ENCODE data around the gene LCN10.

Gene LCN10

DNA sequence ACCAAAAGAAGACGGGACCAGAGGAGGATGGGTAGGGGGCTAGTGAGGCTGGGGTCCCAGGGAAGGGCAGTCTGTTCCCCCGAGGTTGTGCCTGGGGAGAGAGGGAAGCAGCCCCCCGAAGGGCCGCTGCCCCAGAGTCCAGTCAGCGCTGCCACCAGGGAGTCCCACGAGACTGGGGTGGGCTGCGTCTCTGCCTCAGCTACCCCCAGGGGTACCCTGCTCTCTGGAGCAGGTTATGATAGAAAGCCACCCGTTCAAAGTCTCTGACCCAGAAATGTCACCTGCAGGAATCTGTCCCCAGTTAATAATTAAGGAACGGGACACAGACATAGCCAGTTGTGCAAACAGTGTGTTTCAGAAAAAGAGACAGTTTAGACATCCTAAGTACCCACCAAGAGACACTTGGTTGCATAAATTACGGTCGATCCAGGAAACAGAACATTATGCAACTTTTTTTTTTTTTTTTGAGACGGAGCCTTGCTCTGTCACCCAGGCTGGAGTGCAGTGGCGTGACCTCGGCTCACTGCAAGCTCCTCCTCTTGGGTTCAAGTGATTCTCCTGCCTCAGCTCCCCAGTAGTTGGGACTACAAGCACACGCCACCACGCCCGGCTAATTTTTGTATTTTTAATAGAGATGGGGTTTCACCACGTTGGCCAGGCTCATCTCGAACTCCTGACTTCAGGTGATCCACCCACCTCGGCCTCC lies 44.8 kb downstream of the LCN10 start:
- DNase-seq: no peak

DNA sequence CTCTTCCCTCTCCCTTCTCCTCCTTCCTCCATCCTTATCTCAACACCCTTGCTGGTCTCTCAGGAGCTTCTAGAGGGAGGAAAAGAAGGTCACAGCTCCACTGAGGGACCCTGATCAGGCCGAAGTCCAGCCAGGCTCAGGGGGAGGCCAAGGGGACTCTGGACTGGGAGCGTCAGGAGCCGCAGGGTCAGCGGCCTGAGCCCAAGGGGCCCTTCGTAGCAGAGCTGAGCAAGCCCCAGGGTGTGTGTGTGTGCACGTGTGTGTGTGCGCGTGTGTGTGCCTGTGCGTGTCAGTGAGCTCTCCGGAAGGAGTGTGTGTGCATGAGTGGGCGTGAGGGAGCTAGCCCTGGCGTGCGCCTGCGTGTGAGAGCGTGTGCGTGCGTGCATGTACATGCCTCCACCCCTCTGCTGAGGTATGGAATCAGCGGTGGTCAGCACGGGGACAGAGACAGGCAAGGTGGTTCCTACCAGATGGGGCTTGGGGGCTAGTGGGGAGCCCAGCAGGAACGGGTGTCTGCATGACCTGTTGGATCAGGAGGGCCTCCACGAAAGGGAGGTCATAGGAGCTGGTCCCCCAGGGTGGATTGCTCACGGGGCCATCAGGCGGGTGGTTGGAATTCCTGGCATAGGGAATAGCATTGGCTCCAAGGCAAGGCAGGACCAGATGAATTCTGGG lies 45.5 kb downstream of the LCN10 start:
- peak in 1 of 3 experiments; percentile 21 for DNase-seq

DNA sequence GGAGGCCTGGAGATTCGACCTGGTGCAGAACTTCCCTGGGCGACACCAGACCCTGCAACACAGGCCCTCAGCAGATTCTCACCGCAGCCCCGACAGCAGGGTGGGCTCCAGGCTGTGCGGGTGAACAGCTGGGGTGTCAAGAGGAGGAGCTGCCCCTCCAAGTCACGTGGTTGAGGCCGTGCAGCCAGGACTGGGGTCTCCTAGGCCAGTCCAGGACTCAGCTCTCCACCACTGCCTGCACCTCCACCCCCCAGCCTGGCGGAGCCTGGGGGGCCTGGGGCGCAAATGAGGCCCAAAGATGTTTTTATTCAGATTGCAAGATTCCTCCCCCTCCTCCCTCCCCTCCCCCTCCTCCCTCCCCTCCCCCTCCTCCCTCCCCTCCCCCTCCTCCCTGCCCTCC lies 46.2 kb downstream of the LCN10 start:
- no peak for DNase-seq

DNA sequence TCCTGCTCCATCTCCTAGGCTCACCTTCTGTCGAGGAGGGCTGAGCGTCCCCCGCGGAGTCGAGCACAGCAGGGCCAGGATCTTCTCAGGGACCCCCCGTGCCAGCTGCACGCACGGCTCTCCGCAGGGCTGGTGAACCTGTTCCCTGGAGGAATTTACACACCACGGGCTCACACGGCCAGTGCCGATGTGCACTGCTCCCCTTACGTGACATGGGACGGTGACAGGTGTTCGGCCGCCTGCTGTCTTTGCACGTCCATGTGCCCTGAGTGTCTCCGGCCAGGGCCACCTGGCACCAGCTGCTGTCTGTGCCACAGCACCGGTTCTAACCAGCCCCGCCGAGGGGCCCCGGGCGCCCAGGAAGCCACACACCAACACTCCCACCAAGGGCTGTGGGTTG lies 46.8 kb downstream of the LCN10 start:
- DNase-seq: peak in 2 of 3 experiments; percentile 87 to 93

DNA sequence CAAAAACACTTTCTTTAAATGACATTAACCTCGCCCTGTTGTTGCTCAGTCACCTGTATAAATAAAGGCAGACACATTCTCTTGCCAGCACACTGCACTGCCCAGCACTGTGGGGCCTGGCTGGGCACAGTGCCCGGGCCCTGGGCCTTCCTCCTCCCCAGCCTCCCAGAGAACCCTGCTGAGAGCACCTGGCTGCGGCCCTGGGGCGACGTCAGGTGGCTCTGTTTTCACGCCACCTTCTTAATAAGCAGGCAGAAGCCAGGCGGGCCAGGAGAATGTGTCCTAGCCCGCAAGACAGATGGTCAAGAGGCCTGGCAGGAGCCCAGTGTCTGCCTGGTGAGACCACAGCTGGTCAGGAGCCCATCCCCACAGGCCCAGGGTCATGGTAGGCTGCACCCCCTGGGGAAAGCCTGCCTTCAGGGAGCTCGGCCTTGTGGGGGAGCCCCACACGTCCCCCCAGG lies 47.3 kb downstream of the LCN10 start:
- DNase-seq: peak; percentile 39 to 98 (median 94)

DNA sequence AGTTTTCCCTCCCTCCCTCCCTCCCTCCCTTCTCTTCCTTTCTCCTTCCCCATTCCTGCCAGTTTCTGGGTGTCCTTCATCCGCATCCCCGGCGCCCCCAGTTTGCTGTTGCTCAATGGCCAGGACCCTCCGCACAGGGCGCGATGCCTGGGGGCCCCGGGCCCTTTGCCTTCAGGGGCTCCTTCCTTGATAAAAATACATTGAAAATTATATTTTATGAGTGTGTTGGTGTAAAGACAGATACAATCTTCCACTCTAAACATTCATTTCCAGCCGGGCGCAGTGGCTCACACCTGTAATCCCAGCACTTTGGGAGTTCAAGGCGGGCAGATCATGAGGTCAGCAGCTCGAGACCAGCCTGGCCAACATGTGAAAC lies 47.9 kb downstream of the LCN10 start:
- no peak for DNase-seq

DNA sequence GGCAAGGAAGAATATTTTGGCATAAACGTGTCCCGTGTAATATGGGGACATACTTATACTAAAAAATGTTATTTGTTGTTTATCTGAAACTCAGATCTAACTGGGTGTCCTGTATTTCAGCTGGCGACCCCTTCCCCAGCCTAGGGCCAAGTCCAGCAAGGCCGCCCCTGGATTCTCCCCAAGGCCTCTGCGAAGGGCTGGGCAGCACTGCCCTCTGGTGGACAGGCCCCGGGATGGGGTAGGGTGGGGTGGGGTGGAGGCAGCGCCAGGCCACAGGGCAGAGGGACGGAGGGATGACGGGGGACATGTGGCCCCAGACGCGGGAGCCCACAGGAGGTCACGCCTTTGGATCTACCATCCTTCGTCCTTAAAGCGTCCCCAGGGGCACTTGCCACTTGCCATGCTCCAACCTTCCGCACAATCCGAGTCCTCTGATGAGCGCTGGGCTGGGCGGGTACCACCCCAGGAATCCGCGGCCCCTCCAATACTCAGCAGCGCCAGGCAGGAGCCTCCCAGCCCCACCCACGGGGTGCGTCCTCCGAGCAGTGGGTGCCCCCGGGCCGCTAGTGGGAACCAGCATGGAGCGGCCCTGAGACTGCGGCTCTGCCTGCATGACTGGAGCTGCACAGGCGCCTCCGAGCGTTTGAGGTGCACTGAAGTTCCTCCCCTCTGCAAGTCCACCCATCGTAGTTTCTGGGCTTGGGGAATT lies 48.4 kb downstream of the LCN10 start:
- DNase-seq: peak; percentile 12 to 64 (median 60)

DNA sequence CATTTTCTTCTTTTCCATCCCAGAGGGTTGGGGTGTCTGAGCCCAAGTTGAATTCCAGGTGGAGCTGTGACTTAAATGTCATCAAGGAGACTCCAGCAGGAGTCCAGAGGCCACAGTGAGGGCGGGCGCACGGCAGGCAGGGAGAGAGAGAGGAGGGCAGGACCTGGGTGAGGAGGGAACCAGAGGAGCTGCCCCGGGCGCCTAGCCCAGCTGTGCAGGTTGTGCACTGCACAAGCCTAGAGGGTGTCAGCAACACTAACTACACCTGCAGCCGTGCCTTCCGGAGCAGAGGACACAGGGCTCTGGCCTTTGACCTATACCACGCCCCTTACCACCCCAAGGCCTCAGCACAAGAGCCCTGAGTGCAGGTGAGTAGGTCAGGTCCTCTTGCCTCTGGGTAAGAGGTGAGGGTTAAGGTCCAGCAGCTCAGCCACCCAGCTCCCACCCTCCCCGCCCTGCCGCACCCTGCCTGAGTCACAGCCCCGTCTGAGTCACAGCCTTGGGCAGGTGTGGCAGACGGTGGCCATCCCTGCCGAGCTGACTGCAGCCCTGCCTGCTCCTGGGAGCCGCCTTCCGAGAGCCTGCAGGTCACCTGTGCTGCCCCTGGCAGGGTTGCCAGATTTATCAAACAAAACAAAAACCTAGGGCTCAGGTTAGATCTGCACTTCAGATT lies 49.1 kb downstream of the LCN10 start:
- peak in 2 of 3 experiments; percentile 60 to 64 for DNase-seq

DNA sequence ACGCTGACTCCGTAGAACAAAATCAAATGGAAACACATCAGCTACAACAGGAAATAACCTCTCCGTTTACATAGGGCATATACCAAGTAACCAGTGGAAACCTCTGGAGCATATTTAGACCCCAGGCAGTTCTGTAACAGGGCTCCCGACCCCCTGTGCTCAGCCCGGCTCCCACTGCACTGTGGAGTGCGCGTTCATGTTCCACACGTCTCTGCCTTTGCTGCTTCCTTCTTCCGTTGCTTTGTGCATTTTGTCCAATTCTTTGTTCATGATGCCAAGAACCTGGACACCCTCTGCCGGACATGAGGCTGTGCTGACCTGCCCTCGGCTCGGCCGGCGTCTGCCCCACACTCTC lies 49.6 kb downstream of the LCN10 start:
- no peak for DNase-seq

DNA sequence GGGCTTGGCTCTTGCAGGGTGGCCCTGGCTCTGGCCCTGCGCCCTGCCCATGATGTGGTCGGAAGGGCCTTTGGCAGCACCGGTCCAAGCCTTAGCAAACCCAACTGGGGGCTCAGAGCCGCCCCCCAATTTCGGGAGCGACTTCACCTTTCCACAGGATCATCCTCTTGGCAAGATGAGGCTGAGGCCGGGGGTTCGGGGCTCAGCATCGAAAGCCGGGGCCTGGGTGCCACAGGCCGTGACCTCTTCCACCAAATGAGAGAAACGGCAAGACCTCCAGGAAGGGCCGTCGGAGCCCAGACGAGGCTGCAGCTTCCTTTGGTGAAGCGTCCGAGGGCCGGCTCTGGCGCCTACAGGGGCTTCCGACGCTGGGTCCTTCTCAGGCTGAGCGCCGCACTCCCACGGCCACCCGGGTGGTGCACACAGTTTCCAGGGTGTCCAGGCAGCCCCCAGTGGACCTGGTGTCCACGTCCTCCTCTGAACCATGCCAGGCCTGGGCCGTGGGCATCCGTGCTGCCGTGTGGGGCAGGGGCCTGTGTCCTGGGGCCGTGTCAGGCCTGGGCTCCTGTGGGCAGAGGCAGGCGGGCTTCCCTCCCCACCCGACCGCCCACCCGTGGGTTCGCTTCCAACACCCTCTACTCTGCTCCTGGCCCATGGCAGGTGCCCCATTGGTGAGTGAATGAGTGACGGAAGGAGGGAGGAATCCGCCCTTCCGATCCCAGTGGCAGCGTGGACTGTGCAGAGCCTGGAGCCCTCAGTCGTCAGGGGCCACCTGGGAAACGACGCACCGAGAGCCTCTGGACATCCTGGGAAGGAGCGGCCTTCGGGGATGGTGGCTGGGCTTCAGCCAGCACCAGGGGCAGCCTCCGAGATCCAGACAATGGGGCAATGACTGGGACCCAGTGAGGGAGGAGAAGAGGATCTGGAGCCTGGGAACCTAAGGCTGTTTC lies 50.3 kb downstream of the LCN10 start:
- DNase-seq: no peak

DNA sequence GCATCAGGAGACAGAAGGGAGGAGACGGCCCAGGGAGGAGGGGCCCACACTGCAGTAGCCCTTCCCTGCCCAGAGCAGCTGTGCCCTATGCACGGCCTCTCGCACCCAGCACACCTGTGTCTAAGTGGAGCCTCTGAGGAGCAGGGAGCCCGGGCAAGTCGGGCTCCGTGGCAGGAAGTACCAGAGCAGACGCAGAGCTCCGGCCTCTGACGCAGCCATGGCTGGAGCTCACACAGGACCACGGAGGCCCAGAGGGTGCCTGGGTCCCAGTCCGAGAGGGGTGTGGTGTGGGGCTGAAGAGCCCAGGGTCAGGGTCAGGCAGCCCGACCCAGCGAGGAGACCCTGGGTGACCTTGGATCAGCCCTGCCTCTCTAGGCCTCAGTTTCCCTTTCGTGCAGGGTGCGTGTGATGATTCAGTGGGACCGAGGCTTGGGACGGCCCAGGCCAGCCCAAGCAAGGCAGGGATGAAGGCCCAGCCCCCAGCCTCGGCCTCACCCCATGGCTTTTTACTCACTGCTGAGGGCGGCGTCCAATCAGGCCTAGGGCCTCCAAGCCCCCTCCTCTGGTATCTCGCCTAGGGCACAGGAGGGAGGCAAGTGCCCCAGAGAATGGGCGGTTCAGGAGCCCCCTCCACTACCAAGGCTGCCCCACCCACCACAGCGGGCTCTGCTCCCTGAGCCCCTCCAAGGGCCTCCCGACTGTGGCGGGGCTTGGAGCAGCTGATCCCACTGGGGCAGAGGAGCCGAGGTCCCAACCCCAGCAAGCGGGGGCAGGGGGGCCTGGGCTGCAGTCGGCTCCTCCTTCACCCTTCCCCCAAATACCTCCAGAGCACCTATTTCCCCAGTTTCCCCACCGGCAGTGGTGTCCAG lies 51.2 kb downstream of the LCN10 start:
- DNase-seq: no peak

DNA sequence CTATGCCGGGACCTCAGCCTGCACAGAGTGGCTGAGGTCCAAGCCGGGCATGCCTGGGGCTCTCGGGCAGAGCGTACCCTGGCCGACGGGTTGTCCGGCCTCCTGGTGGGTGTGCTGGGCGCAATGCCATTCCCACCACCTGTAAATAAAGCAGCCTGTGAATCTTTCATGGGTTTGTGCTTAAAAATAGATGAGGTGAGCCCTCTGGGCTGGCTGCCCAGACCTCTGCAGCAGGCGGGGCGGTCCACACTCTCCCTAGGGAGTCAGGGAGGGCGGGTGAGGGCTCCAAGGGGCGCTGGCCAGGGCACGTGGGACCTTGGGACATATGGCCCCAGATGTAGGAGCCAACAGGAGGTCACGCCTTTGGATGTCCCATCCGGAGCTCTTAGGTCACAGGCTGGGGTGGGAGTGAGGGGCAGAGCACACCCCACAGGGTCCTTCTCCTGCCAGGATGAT lies 51.9 kb downstream of the LCN10 start:
- no peak for DNase-seq

DNA sequence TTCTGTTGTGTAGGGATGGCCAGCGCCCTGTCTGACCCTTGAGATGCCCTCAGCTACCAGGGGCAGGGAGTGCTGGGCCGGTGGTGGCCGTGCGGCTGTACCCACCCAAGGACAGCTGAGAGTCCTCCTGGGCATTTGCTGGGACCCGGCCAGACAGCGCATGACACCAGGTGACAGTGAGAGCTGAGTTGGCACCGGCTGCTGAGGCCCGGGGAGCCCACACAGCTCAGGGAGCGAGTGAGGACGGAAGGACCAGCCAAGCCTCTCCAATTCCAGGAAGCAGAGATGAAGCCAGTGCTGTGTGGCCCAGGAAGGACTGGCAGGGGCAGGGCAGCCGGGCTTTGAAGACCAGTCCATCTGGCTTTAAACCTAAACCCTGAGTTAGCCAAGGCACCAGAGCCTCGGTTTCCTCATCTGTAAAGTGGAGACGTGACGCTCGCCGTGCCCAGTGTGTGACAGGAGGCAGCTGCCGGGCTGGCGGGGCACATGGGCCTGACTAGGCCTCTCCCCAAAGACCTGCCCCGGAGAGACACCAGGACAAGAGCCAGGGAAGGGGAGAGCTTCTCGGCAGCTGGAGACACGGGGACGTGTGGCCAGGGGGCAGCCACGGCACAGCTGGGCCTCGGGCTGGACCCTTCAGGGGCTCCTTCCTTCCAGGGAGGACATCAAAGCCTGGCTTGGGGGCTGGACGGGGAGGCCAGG lies 52.5 kb downstream of the LCN10 start:
- no peak for DNase-seq

DNA sequence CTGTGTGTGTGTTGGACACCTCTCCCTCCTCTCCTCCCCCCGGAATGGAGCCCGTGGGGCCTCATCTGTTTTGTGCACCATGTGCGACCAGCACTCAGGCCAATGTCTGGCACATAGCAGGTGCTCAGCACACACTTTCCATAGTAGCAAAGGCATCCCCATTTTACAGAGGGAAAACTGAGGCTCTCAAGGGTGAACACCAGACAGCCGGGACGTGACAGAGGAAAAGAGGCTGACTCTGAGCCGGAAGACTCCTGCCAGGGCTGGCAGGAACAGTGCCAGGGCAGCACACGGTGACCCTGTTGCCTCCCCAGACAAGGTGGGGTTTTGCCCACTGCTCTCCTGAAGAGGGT lies 53.7 kb downstream of the LCN10 start:
- DNase-seq: no peak

DNA sequence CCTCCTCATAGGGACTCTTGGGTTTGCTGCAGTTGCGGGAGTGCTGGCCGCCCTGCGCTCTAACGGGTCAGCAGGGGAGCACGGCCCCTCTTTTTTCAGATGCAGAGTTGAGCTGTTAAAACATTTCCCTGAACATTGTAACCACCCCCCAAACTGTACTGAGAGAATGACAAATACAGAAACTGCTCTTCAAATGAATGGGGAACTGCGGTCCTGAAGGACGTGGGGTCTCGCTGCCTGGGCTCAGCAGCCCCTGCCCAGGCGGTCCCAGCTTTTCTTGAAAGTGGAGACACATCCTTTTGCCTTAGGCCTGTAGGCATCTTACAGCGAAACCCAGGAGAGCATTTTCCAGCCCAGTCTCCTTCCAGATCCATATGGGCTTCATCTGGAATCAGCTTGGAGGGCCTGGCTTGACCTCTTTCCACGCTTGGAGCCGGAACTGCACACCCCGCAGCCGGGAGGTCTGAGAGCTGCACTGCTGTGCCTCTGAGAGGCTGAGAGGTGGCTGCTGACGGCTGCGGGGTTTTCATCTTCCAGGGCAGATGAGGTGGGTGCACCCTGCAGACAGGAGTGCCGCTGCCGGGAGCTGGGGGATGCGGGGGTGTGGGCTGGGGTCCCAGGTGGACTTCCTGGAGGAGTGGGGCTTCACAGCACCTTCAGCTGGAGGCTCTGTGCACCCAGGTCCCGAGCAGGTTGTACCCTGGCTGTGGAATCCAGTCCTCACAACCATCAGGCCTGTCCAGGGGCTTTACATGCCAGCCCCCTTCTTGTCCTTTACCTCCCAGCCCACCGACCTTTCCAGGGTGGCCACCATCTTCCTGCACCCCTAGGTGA lies 54.2 kb downstream of the LCN10 start:
- DNase-seq: no peak
